Esophagus muscularis mucosa (tissue), 4 donors: ENCODE results near the gene SPRED2. TPM values are rescaled to one million over a fixed set of nuclear protein-coding genes. Genes with fewer than 3 reads are reported as not detected.

Source experiments
- DNase-seq: peaks from one replicate; pipeline ENCODE4 v3.0.0-alpha.2; 2017; ENCODE audit errors: extremely low spot score
- H3K27ac ChIP-seq, 4 donors: fragments of 200-600 bp; sonication (generic); replicated peaks in 1 of 4; 1 replicate in 3 of 4; 2 replicates in 1 of 4; pipeline ENCODE4 v1.5.1; 2016 to 2019; ENCODE audit warnings: mild to moderate bottlenecking in 1 of 4
- H3K27me3 ChIP-seq, 4 donors: fragments of 200-600 bp; sonication (generic); one replicate each; pipeline versions ENCODE4 v1.5.1 to v1.6.0; 2016 to 2019
- H3K36me3 ChIP-seq, 4 donors: fragments of 200-600 bp; sonication (generic); one replicate each; pipeline ENCODE4 v1.5.1; 2016 to 2019
- H3K4me1 ChIP-seq, 4 donors: fragments of 200-600 bp; sonication (generic); one replicate each; pipeline ENCODE4 v1.5.1; 2016 to 2019
- H3K4me3 ChIP-seq, 4 donors: fragments of 200-600 bp; sonication (generic); 1 replicate in 2 of 4; 2 replicates in 2 of 4; pipeline ENCODE4 v1.5.1; 2016 to 2019; ENCODE audit warnings: mild to moderate bottlenecking in 4 of 4, moderate library complexity in 1 of 4
- H3K9me3 ChIP-seq, 4 donors: fragments of 200-600 bp; sonication (generic); 1 replicate in 3 of 4; 2 replicates in 1 of 4; pipeline ENCODE4 v1.5.1; 2016 to 2019
- CTCF ChIP-seq, 3 experiments: fragments of 200-600 bp in 2 of 3; fragments of 450-650 bp in 1 of 3; sonication (generic) in 2 of 3; IDR thresholded peaks; one replicate each; pipeline ENCODE4 v1.5.1; 2017 to 2019; ENCODE audit warnings: antibody characterized with exemption in 3 of 3, mild to moderate bottlenecking in 2 of 3, moderate library complexity in 1 of 3
- EP300 ChIP-seq: sonication (generic); formaldehyde crosslinking; IDR thresholded peaks from one replicate; pipeline ENCODE4 v1.6.1; 2017; ENCODE audit warnings: antibody characterized with exemption
- POLR2A ChIP-seq: fragments of 450-650 bp; IDR thresholded peaks from one replicate; pipeline ENCODE4 v1.6.1; 2017; ENCODE audit warnings: antibody characterized with exemption, moderate library complexity, mild to moderate bottlenecking, low read depth
- POLR2AphosphoS5 ChIP-seq, 2 donors: sonication (generic); formaldehyde crosslinking; IDR thresholded peaks; one replicate each; pipeline ENCODE4 v1.6.1; 2017; ENCODE audit warnings: antibody characterized with exemption in 2 of 2
- WGBS: methylation state at CpG from one replicate; pipeline ENCODE4 v1.1.5; 2018; 5-methylcytosine and 5-hydroxymethylcytosine counted together
- intact Hi-C: fragments of 100-400 bp; cut with DNase I; formaldehyde crosslinking; loops from one replicate; pipeline ENCODE4 v1.15.1; 2023
- total RNA-seq, 4 donors: library from RNA; depleted of rRNA; stranded (reverse); fragments of >200 nt; gene quantifications; one replicate each; pipeline versions ENCODE4 v1.1.0 to v1.2.1, GENCODE V29; 2016

SPRED2 gene
- total RNA-seq, 4 donors from 2014 or later = 17.4 to 25.6 (median 18.7) TPM

GRCh38 chr2:65380255-65380654, 52.1 kb downstream of the SPRED2 start:
- Histone ChIP-seq H3K4me1 (peaks cover 37 to 61% (median 45%) of the 10 kb centered on the region in 4 donors), H3K27ac (no peak overlapping the region), H3K9me3 (no peaks in the 10 kb centered on the region), H3K27me3 (no peaks in the 10 kb centered on the region), H3K36me3 (no peaks in the 10 kb centered on the region), H3K4me3 (no peak overlapping the region)
- intact Hi-C loops = loop anchor here (5.0 to 10.0 kb wide), 2 partner anchors 52 to 175 kb away; partner anchors contain the start of gene SPRED2
- DNase-seq = no peak
- WGBS = 75% methylated on average over 5 of the region's 5 CpGs
- TF ChIP-seq CTCF (IDR thresholded peaks at IDR 0.05) (no peak), POLR2A (no peak), EP300 (no peak), POLR2AphosphoS5 (IDR thresholded peaks at IDR 0.05) (no peak)

GRCh38 chr2:65379721-65380171, 52.7 kb downstream of the SPRED2 start:
- Histone ChIP-seq H3K27ac (no peak overlapping the region), H3K9me3 (no peaks in the 10 kb centered on the region), H3K27me3 (no peaks in the 10 kb centered on the region), H3K4me3 (no peak overlapping the region), H3K36me3 (no peaks in the 10 kb centered on the region), H3K4me1 (peaks cover 41 to 61% (median 42%) of the 10 kb centered on the region in 4 donors)
- TF ChIP-seq CTCF (IDR thresholded peaks at IDR 0.05) (no peak), EP300 (no peak), POLR2AphosphoS5 (IDR thresholded peaks at IDR 0.05) (no peak), POLR2A (no peak)
- no peak for DNase-seq
- WGBS = 88% methylated on average over 3 of the region's 3 CpGs
- intact Hi-C loops = loop anchor here (5.0 to 10.0 kb wide), 2 partner anchors 53 to 175 kb away; partner anchors contain the start of gene SPRED2

- WGBS = 78% methylated on average over 2 of the region's 2 CpGs
- TF ChIP-seq EP300 (no peak), POLR2A (no peak)
- Histone ChIP-seq H3K27me3 (no peaks in the 10 kb centered on the region), H3K4me3 (no peak overlapping the region), H3K36me3 (no peaks in the 10 kb centered on the region), H3K4me1 (peaks cover 36 to 59% (median 44%) of the 10 kb centered on the region in 4 donors), H3K27ac (no peak overlapping the region), H3K9me3 (no peaks in the 10 kb centered on the region)
- peak; percentile 60 for DNase-seq
- intact Hi-C loops = no loop called here
Observed at GRCh38 chr2:65379223-65379622, 53.2 kb downstream of the SPRED2 start.

- no peaks in the 10 kb centered on the region for H3K36me3 ChIP-seq
- no peak for TF ChIP-seq EP300
- no peak for TF ChIP-seq CTCF (IDR thresholded peaks at IDR 0.05)
- no peak for TF ChIP-seq POLR2A
- TF ChIP-seq POLR2AphosphoS5 (IDR thresholded peaks at IDR 0.05) = no peak
- H3K4me1 ChIP-seq = peaks cover 29 to 51% (median 38%) of the 10 kb centered on the region in 4 donors
- intact Hi-C loops = no loop called here
- no peaks in the 10 kb centered on the region for H3K27me3 ChIP-seq
- 87% methylated on average over 4 of the region's 4 CpGs for WGBS
- H3K4me3 ChIP-seq = no peak overlapping the region
- H3K9me3 ChIP-seq = no peaks in the 10 kb centered on the region
- DNase-seq = no peak
- no peak overlapping the region for H3K27ac ChIP-seq
Observed at GRCh38 chr2:65378290-65378689, 54.1 kb downstream of the SPRED2 start.

- TF ChIP-seq POLR2AphosphoS5 (IDR thresholded peaks at IDR 0.05) (no peak), POLR2A (no peak), EP300 (no peak), CTCF (IDR thresholded peaks at IDR 0.05) (no peak)
- peaks cover 29 to 46% (median 32%) of the 10 kb centered on the region in 4 donors for H3K4me1 ChIP-seq
Observed at GRCh38 chr2:65377556-65378192, 54.7 kb downstream of the SPRED2 start.

More at GRCh38 chr2:65377556-65378192, 54.7 kb downstream of the SPRED2 start:
- intact Hi-C loops = no loop called here
- DNase-seq = no peak
- 67% methylated on average over 5 of the region's 5 CpGs for WGBS
- H3K4me3 ChIP-seq = no peak overlapping the region
- no peaks in the 10 kb centered on the region for H3K9me3 ChIP-seq
- no peaks in the 10 kb centered on the region for H3K27me3 ChIP-seq
- no peaks in the 10 kb centered on the region for H3K36me3 ChIP-seq
- no peak overlapping the region for H3K27ac ChIP-seq
